ENCODE measurements around the gene IRAK2. TPM values are rescaled to one million over a fixed set of nuclear protein-coding genes. Genes with fewer than 3 reads are reported as not detected.

Gene IRAK2
- total and polyA plus RNA-seq, 4 donors, result 2.9 to 33.1 (median 10.0) TPM

DNA sequence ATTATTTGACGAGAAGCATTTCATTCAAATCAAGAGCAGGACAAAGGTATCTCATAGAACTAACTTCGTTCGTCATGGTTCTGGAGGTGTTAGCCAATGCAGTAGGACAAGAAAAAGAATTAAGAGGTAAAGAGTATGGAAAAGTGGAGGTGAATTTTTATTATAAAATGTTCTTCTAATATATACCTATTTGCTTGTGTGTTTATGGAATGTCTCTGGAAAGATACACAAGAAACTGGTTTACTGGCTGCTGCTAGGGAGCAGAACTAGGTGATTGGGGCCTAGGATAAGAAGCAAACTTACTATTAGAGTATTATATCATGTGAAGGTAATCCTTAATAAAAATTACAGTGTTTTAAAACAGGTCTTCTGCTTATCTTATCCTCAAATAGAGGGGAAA lies 52.6 kb downstream of the IRAK2 start:
- H3K27ac ChIP-seq (ENCODE audit: low read depth in 1 of 2, low read length in 1 of 2), result no peak overlapping the region
- no peak for ATAC-seq (ENCODE audit: insufficient read depth, low FRiP score)
- H3K4me1 ChIP-seq (ENCODE audit: control insufficient read depth in 5 of 5, insufficient read depth in 5 of 5, low read length in 5 of 5), result peaks cover 0 to 3% (median 0%) of the 10 kb centered on the region in 5 donors
- H3K27me3 ChIP-seq (ENCODE audit: control insufficient read depth in 3 of 3, insufficient read depth in 3 of 3, low read length in 2 of 3), result no peaks in the 10 kb centered on the region
- peaks cover 0 to 4% (median 0%) of the 10 kb centered on the region in 4 donors for H3K9me3 ChIP-seq (ENCODE audit: control insufficient read depth in 4 of 4, insufficient read depth in 3 of 4, low read length in 3 of 4)
- H3K9ac ChIP-seq (ENCODE audit: insufficient read depth in 1 of 2, low read length in 2 of 2), result no peak overlapping the region
- H3K36me3 ChIP-seq (ENCODE audit: control insufficient read depth in 4 of 4, insufficient read depth in 4 of 4, low read length in 4 of 4), result peaks cover 0 to 12% (median under 1%) of the 10 kb centered on the region in 4 donors
- WGBS, 2 donors, result 98% methylated on average over 3 of the region's 3 CpGs
- DNase-seq, result no peak
- TF ChIP-seq, protein P1, sequence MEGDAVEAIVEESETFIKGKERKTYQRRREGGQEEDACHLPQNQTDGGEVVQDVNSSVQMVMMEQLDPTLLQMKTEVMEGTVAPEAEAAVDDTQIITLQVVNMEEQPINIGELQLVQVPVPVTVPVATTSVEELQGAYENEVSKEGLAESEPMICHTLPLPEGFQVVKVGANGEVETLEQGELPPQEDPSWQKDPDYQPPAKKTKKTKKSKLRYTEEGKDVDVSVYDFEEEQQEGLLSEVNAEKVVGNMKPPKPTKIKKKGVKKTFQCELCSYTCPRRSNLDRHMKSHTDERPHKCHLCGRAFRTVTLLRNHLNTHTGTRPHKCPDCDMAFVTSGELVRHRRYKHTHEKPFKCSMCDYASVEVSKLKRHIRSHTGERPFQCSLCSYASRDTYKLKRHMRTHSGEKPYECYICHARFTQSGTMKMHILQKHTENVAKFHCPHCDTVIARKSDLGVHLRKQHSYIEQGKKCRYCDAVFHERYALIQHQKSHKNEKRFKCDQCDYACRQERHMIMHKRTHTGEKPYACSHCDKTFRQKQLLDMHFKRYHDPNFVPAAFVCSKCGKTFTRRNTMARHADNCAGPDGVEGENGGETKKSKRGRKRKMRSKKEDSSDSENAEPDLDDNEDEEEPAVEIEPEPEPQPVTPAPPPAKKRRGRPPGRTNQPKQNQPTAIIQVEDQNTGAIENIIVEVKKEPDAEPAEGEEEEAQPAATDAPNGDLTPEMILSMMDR (IDR thresholded peaks at IDR 0.05; ENCODE audit: control extremely low read depth, extremely low read depth), result no peak
- no peak overlapping the region for H3K4me3 ChIP-seq

DNA sequence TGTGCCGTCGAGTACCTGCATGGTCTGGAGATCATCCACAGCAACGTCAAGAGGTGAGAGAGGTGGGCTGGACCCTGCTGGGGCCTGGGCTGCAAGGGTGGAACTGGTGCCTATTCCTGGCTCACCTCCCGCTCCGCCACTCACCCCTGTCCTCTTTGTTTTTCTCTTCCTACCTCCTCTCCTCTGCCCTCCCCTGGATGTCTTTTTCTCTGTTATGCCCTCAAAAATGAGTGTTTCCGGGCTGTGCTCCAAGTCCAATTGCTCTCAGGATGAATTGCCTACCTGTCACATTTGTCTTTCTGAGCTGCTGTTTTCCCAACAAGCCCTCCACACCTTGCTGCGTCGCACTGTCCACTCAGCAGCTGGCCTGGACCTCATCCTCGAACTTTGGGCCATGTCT lies 55.0 kb downstream of the IRAK2 start:
- H3K4me1 ChIP-seq (ENCODE audit: control insufficient read depth in 5 of 5, insufficient read depth in 5 of 5, low read length in 5 of 5), result peaks cover 0 to 5% (median 0%) of the 10 kb centered on the region in 5 donors
- TF ChIP-seq, protein P1 (IDR thresholded peaks at IDR 0.05; ENCODE audit: control extremely low read depth, extremely low read depth), result no peak
- no peaks in the 10 kb centered on the region for H3K27me3 ChIP-seq (ENCODE audit: control insufficient read depth in 3 of 3, insufficient read depth in 3 of 3, low read length in 2 of 3)
- no peak overlapping the region for H3K9ac ChIP-seq (ENCODE audit: insufficient read depth in 1 of 2, low read length in 2 of 2)
- no peak overlapping the region for H3K27ac ChIP-seq (ENCODE audit: low read depth in 1 of 2, low read length in 1 of 2)
- DNase-seq (no peak), ATAC-seq (ENCODE audit: insufficient read depth, low FRiP score) (no peak)
- WGBS, 2 donors, result 83 to 84% methylated on average over 9 of the region's 9 CpGs
- peaks cover 0 to 20% (median under 1%) of the 10 kb centered on the region in 4 donors for H3K36me3 ChIP-seq (ENCODE audit: control insufficient read depth in 4 of 4, insufficient read depth in 4 of 4, low read length in 4 of 4)
- H3K4me3 ChIP-seq, result no peak overlapping the region
- H3K9me3 ChIP-seq (ENCODE audit: control insufficient read depth in 4 of 4, insufficient read depth in 3 of 4, low read length in 3 of 4), result peaks cover 0 to 4% (median 0%) of the 10 kb centered on the region in 4 donors

DNA sequence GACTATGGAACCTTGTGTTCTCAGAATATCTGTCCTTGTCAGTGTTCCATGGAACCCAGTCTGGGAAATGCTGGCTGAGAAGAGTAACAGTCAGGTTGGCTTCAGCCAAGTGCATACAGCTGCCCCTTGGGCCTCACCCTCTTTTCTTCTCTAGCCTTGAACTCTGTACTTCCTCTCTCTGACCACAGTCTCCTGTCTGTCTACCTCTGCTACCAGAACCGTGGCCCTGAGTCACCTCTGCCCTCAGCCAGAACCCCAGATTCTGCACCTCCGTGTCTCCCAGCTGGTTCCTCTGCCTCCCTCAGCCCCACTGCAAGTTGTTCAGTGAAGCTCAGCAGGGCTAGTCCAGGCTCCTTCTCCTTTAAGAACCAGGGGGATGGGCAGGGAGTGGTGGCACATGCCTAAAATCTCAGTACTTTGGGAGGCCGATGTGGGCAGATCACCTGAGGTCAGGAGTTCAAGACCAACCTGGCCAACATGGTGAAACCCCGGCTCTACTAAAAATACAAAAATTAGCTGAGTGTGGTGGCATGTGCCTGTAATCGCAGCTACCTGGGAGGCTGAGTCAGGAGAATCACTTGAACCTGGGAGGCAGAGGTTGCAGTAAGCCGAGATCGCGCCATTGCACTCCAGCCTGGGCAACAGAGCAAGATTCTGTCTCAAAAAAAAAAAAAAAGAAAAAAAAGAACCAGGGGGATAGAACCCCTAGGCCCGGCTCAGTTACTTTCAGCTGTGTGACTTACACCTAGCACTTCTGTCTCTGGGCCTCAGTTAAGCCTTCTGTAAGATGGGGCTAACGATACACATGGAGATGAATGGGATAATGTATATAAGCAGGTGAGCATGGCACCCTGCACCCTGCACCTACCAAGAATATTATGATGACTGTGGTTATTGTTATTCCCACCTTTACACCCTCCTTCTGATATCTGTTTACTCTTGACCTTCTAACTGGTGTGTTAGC lies 59.2 kb downstream of the IRAK2 start:
- Histone ChIP-seq H3K27ac (ENCODE audit: low read depth in 1 of 2, low read length in 1 of 2) (peak overlapping the region in 1 of 2 donors; percentile 28), H3K9ac (ENCODE audit: insufficient read depth in 1 of 2, low read length in 2 of 2) (no peak overlapping the region), H3K4me3 (no peak overlapping the region), H3K4me1 (ENCODE audit: control insufficient read depth in 5 of 5, insufficient read depth in 5 of 5, low read length in 5 of 5) (peaks cover 0 to 7% (median 0%) of the 10 kb centered on the region in 5 donors), H3K9me3 (ENCODE audit: control insufficient read depth in 4 of 4, insufficient read depth in 3 of 4, low read length in 3 of 4) (no peaks in the 10 kb centered on the region), H3K27me3 (ENCODE audit: control insufficient read depth in 3 of 3, insufficient read depth in 3 of 3, low read length in 2 of 3) (no peaks in the 10 kb centered on the region), H3K36me3 (ENCODE audit: control insufficient read depth in 4 of 4, insufficient read depth in 4 of 4, low read length in 4 of 4) (peaks cover 0 to 13% (median 0%) of the 10 kb centered on the region in 4 donors)
- 76% methylated on average over 10 of the region's 10 CpGs for WGBS, 2 donors
- ATAC-seq (ENCODE audit: insufficient read depth, low FRiP score), result no peak
- TF ChIP-seq, protein P1 (IDR thresholded peaks at IDR 0.05; ENCODE audit: control extremely low read depth, extremely low read depth), result no peak
- DNase-seq, result no peak

All from lung (tissue), 12 donors.